Measurements from ENCODE around the gene SURF6.
A peak's percentile ranks its signal among the peaks of the same experiment; 100 is the strongest.

Gene SURF6

DNA sequence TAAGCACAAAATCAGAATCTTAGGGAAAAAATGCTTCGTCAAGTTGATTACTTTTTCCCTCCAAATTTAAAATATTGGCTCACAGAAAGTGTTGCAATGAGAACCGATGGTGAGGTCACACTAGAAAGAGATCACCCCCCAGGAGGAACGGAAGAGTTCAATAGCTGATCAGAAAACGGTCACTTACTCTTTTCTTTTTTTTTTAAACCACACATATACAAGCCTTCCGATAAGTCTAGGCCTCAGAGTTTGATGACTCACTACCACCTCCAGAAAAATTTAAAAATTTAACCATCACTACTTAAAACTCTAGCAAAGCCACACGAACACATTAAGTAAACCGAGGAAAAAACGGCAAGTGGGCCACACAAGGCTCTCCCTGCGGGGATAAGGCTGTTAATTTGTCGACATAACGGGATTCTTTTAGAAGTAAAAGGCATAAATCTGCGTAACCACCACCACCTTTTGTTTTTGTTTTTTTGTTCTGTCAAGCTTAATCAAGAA is 38.7 kb upstream of the SURF6 start:
- Mint-ChIP-seq H3K4me1 (ENCODE audit: low read depth) (peaks cover 48% of the 10 kb centered on the region), H3K27ac (peak overlapping the region; percentile 99), H3K9me3 (no peaks in the 10 kb centered on the region), H3K36me3 (ENCODE audit: low read depth) (peaks cover 54% of the 10 kb centered on the region), H3K27me3 (no peaks in the 10 kb centered on the region), H3K4me3 (peak overlapping the region; percentile 99)
- peak; percentile 51 for DNase-seq

- H3K9me3 Mint-ChIP-seq = no peaks in the 10 kb centered on the region
- peak overlapping the region; percentile 99 for H3K4me3 Mint-ChIP-seq
- H3K36me3 Mint-ChIP-seq (ENCODE audit: low read depth) = peaks cover 80% of the 10 kb centered on the region
- no peak for DNase-seq
- H3K27ac Mint-ChIP-seq = peak overlapping the region; percentile 99
- peaks cover 70% of the 10 kb centered on the region for H3K4me1 Mint-ChIP-seq (ENCODE audit: low read depth)
- no peaks in the 10 kb centered on the region for H3K27me3 Mint-ChIP-seq
Measured at GRCh38 chr9:133372144-133372543, 36.2 kb upstream of the SURF6 start.

GRCh38 chr9:133371261-133371711 is 35.3 kb upstream of the SURF6 start:
- Mint-ChIP-seq H3K4me1 (ENCODE audit: low read depth) (peaks cover 75% of the 10 kb centered on the region), H3K27me3 (no peaks in the 10 kb centered on the region), H3K4me3 (peak overlapping the region; percentile 99), H3K36me3 (ENCODE audit: low read depth) (peaks cover 88% of the 10 kb centered on the region), H3K9me3 (no peaks in the 10 kb centered on the region), H3K27ac (peak overlapping the region; percentile 99)
- peak; percentile 80 for DNase-seq

DNA sequence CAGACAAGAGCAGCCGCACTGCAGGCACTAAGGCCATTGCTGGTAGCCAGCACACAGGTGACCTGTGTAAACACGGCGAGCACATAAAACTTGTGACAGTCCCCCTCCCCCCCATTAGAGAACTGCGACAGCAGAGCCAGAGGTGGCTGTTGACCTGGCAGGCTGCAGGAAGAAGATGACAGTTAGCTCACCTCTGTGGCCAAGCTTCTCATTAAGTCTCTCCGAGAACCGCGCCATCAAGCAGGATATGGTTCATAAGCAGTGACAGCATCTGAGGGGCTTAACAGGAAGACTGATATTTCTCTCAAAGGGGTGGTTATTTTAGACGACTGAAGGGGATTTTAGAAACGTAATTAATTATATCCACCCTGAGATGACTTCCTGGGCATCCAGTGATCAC is 34.7 kb upstream of the SURF6 start:
- Mint-ChIP-seq H3K36me3 (ENCODE audit: low read depth) (peaks cover 94% of the 10 kb centered on the region), H3K27ac (peak overlapping the region; percentile 99), H3K4me3 (peak overlapping the region; percentile 99), H3K9me3 (no peaks in the 10 kb centered on the region), H3K27me3 (no peaks in the 10 kb centered on the region), H3K4me1 (ENCODE audit: low read depth) (peaks cover 81% of the 10 kb centered on the region)
- no peak for DNase-seq

DNA sequence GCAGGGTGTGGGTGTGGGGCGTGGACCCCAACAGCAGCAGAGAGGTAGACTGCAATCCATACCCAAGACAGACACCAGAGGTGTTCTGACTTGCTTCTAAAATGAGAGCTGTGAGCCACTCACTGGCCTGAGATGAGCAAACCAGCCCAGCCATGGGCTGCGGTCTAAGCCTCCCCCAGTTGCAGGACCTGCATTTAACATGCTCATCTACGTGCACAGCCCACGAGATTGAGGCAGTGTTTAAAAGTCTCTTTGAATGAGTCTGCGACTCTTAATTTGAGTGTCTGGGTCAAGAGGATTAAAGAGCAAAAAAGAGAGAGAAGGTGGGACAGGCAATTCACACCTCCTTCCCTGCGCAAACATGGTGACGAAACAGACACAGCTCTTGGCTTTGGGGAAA is 33.9 kb upstream of the SURF6 start:
- H3K9me3 Mint-ChIP-seq = no peaks in the 10 kb centered on the region
- peaks cover 99% of the 10 kb centered on the region for H3K36me3 Mint-ChIP-seq (ENCODE audit: low read depth)
- H3K27me3 Mint-ChIP-seq = no peaks in the 10 kb centered on the region
- H3K4me1 Mint-ChIP-seq (ENCODE audit: low read depth) = peaks cover 81% of the 10 kb centered on the region
- H3K4me3 Mint-ChIP-seq = peak overlapping the region; percentile 99
- no peak for DNase-seq
- H3K27ac Mint-ChIP-seq = peak overlapping the region; percentile 99

- Mint-ChIP-seq H3K27ac (peak overlapping the region; percentile 99), H3K27me3 (no peaks in the 10 kb centered on the region), H3K4me3 (peak overlapping the region; percentile 99), H3K36me3 (ENCODE audit: low read depth) (peaks cover 98% of the 10 kb centered on the region), H3K9me3 (no peaks in the 10 kb centered on the region), H3K4me1 (ENCODE audit: low read depth) (peaks cover 78% of the 10 kb centered on the region)
- DNase-seq = no peak
Measured at GRCh38 chr9:133369422-133369821, 33.4 kb upstream of the SURF6 start.

DNA sequence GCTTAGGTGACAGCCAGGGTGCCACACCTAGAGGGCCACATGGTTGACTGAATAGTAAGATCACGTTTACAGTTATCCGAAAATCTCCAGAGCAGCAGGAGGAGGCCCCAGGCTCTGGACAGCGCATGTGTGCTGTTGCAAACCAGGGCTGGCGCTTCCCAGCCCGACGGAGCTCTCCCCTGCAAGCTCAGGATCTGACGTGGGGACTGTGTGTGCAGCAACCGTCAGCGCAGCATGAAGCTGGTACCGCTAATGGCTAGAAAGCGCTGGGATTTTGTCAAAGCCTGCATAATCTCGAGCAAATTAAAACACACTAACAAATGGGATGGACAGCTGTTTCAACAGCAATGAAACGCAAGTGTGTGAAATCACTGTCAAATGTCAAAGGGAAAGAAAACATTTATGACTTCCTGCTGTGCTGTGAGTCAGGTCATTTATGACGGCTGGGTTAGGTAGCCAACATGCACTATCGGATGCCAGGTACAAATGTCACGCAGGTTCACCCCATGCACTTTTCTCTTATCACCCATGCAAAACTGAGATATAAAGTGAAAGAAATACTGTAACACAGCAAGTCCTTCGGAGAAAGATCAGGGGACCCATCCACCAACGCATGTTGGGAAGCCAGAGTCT is 32.4 kb upstream of the SURF6 start:
- DNase-seq = no peak
- peaks cover 99% of the 10 kb centered on the region for H3K36me3 Mint-ChIP-seq (ENCODE audit: low read depth)
- H3K27me3 Mint-ChIP-seq = no peaks in the 10 kb centered on the region
- H3K4me1 Mint-ChIP-seq (ENCODE audit: low read depth) = peaks cover 74% of the 10 kb centered on the region
- peak overlapping the region; percentile 99 for H3K27ac Mint-ChIP-seq
- peak overlapping the region; percentile 99 for H3K4me3 Mint-ChIP-seq
- no peaks in the 10 kb centered on the region for H3K9me3 Mint-ChIP-seq

GRCh38 chr9:133367778-133368177 is 31.8 kb upstream of the SURF6 start:
- H3K9me3 Mint-ChIP-seq = no peaks in the 10 kb centered on the region
- H3K27me3 Mint-ChIP-seq = no peaks in the 10 kb centered on the region
- peaks cover 99% of the 10 kb centered on the region for H3K36me3 Mint-ChIP-seq (ENCODE audit: low read depth)
- peaks cover 68% of the 10 kb centered on the region for H3K4me1 Mint-ChIP-seq (ENCODE audit: low read depth)
- no peak for DNase-seq
- H3K27ac Mint-ChIP-seq = peak overlapping the region; percentile 99
- H3K4me3 Mint-ChIP-seq = no peak overlapping the region

DNA sequence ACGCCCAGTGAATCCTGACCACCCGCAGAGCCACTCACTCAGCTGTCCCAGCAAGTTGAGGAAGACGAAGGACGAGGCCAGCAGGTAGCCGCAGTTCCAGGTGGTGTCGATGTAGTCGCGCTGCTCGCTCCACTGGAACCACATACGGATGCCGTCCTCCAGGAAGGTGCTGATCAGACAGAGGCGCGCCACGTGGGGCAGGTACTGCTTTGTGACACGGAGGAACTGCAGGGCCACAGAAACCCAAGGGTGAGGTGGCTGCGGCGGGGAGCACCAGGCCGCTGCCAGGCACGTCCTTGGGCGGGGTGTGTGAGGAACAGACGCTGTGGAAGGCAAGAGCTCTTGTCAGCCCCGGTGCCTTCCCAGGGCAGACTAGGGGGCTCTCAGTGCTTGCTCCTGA is 31.2 kb upstream of the SURF6 start:
- peak overlapping the region; percentile 99 for H3K27ac Mint-ChIP-seq
- H3K4me1 Mint-ChIP-seq (ENCODE audit: low read depth) = peaks cover 63% of the 10 kb centered on the region
- H3K27me3 Mint-ChIP-seq = no peaks in the 10 kb centered on the region
- H3K36me3 Mint-ChIP-seq (ENCODE audit: low read depth) = peaks cover 99% of the 10 kb centered on the region
- DNase-seq = no peak
- H3K9me3 Mint-ChIP-seq = no peaks in the 10 kb centered on the region
- no peak overlapping the region for H3K4me3 Mint-ChIP-seq

- Mint-ChIP-seq H3K27ac (peak overlapping the region; percentile 67), H3K4me1 (ENCODE audit: low read depth) (peaks cover 63% of the 10 kb centered on the region), H3K4me3 (no peak overlapping the region), H3K27me3 (no peaks in the 10 kb centered on the region), H3K9me3 (no peaks in the 10 kb centered on the region), H3K36me3 (ENCODE audit: low read depth) (peaks cover 99% of the 10 kb centered on the region)
- no peak for DNase-seq
Measured at GRCh38 chr9:133366435-133366834, 30.4 kb upstream of the SURF6 start.

- H3K9me3 Mint-ChIP-seq = no peaks in the 10 kb centered on the region
- peak overlapping the region; percentile 93 for H3K27ac Mint-ChIP-seq
- DNase-seq = no peak
- H3K4me3 Mint-ChIP-seq = no peak overlapping the region
- peaks cover 59% of the 10 kb centered on the region for H3K4me1 Mint-ChIP-seq (ENCODE audit: low read depth)
- no peaks in the 10 kb centered on the region for H3K27me3 Mint-ChIP-seq
- H3K36me3 Mint-ChIP-seq (ENCODE audit: low read depth) = peaks cover 98% of the 10 kb centered on the region
Measured at GRCh38 chr9:133362359-133363044, 26.5 kb upstream of the SURF6 start.

GRCh38 chr9:133361507-133362092 is 25.6 kb upstream of the SURF6 start:
- no peak for DNase-seq
- H3K4me1 Mint-ChIP-seq (ENCODE audit: low read depth) = peaks cover 58% of the 10 kb centered on the region
- no peaks in the 10 kb centered on the region for H3K27me3 Mint-ChIP-seq
- H3K36me3 Mint-ChIP-seq (ENCODE audit: low read depth) = peaks cover 96% of the 10 kb centered on the region
- H3K27ac Mint-ChIP-seq = peak overlapping the region; percentile 93
- H3K4me3 Mint-ChIP-seq = no peak overlapping the region
- no peaks in the 10 kb centered on the region for H3K9me3 Mint-ChIP-seq

GRCh38 chr9:133360400-133361393 is 24.7 kb upstream of the SURF6 start:
- no peak for DNase-seq

More at GRCh38 chr9:133360400-133361393, 24.7 kb upstream of the SURF6 start:
- Mint-ChIP-seq H3K4me3 (no peak overlapping the region), H3K27ac (peak overlapping the region; percentile 93), H3K9me3 (no peaks in the 10 kb centered on the region), H3K36me3 (ENCODE audit: low read depth) (peaks cover 90% of the 10 kb centered on the region), H3K27me3 (no peaks in the 10 kb centered on the region), H3K4me1 (ENCODE audit: low read depth) (peaks cover 51% of the 10 kb centered on the region)

All from activated T-cell treated with anti-CD3 and anti-CD28 coated beads, Interleukin-2, amount 50 U/mL, for 24 hours (primary cell).